GM04504 (cell line): ENCODE results near the gene CDC25B.

Experiments
- DNase-seq: peaks from one replicate; pipeline ENCODE4 v3.0.0-alpha.2; 2012; ENCODE audit warnings: low read depth

CDC25B gene

DNA sequence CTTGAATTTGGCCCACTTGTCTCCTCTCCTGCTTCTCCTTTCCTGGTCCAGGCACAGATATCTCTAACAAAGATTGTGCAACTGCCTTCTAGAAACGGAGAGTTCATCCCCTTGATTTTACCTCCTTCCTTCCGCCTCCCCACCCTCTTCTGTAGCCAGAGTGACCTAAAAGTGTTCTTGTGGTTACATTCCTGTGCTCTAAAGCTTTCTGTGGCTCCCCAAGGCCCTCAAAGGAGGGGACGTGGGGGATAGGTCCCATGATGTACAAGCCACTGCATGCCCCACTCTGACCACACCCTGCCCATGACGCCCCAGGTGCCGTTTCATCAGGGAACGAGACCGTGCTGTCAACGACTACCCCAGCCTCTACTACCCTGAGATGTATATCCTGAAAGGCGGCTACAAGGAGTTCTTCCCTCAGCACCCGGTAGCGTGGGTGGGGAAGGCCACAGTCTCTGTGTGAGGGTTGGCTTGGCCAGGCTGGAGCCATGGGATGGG is 8.2 kb downstream of the CDC25B start:
- no peak for DNase-seq

GRCh38 chr20:3804781-3805180 is 8.7 kb downstream of the CDC25B start:
- DNase-seq: no peak

GRCh38 chr20:3808544-3808943 is 12.4 kb downstream of the CDC25B start:
- DNase-seq: no peak

DNA sequence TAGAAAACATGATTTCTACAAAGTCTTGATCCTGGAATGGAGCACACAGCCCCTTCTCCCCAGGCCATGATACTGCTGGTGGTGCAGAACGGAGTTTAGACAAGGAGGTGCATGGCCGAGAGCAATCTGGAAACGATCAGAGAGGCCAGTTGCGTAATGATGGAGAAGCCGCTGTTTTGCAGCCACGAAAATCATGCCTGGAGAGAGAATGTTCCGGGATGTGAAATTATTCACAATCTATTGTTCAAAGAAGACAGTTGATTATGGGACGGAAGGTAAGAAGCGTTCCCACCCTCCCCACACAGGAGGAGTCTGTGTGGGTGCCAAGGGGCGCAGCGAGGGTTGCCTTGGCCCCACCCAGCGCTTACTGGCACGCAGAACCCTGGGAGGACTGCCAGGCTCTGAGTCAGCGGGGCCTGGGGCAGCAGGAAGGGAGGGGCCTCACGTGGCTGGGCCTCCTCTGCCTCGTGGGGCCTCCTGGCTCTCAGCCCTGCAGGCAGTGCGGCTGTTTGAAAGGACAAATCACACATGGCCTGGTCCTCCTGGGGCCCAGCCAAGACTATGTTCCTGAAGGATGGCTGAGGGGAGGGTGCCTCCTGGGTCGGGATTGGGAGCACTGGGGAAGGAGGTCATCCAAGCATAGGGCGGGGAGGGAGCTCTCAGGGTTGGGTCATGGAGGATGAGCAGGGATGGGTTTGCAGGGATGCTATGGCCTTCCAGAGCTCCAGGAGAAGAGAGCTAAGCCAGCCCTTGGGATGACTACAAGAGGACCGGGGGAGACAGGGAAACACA is 15.6 kb downstream of the CDC25B start:
- DNase-seq: peak; percentile 99

- no peak for DNase-seq
These were observed 16.2 kb downstream of the CDC25B start for GRCh38 chr20:3812259-3812681.

DNA sequence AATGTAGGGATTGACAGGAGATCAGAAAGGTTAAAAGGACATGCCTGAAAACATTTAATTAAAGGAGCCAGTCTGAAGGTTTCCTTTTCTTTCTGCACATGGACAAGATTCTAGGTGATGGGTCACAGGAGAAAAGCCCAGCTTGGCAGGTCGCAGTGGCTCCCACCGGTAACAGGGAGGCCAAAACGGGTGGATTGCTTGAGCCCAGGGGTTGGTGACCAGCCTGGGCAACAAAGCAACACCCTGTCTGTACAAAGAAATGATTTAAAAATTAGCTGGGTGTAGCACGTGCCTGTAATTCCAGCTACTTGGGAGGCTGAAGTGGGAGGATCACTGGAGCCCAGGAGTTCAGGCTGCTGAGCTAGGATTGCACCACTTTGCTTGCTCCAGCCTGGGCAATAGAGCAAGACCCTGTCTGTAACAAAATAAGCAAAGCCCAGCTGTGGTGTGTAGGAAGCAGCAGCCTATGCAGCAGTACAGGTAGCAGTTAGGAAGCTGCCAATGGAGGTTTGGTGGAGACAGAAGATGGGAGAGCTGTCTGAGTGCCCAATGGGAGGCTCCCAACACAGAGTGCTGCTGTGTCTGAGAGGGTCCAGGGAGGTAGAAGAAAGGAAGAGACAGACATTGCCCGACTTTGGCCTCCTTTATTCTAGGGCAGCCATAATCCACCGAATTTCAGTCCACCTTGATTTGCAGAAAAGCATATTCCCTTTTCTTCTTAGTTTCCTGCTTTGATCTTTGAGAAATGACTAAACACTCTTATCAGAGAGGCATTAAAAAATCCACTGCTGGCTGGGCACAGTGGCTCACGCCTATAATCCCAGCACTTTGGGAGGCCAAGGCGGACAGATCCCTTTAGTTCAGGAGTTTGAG is 17.1 kb downstream of the CDC25B start:
- DNase-seq: no peak

- DNase-seq: no peak
These were observed 17.9 kb downstream of the CDC25B start for GRCh38 chr20:3813848-3814581.

GRCh38 chr20:3814928-3815495 is 18.9 kb downstream of the CDC25B start:
- DNase-seq: no peak

DNA sequence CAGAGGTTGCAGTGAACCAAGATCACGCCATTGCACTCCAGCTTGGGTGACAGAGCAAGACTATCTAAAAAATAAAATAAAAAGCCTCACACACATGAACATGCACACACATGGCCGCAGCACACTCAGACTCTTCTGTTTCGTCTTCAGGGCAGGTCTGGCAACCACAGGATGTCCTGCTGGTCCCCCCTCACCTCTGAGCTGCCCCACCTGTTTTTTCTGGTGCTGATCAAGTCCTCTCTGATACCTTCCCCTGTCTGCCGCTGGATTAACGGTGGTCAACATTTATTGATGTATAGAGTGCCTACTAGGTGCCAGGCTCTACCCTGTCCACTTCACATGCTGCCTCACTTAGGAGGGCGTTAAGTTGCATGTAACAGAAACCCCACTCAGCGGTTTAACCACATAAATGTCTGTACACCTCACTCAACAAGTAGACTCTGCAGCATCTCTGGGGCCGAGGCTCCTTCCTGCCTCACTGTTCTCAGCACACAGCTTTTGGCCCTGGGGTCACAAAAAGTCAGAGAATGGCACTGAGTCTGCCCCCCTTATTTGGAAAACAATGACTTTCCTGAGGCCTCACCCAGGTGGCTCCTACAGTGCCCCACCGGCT is 19.7 kb downstream of the CDC25B start:
- no peak for DNase-seq

- DNase-seq: peak; percentile 70
These were observed 22.3 kb downstream of the CDC25B start for GRCh38 chr20:3818155-3819151.

GRCh38 chr20:3819411-3820047 is 23.4 kb downstream of the CDC25B start:
- DNase-seq: no peak

GRCh38 chr20:3820048-3820900 is 24.2 kb downstream of the CDC25B start, which contains the start of gene AP5S1:
AP5S1 (plus strand) TSS chr20:3820547; CDS start chr20:3822118, 1,571 bp downstream.
- peak; percentile 87 for DNase-seq

DNA sequence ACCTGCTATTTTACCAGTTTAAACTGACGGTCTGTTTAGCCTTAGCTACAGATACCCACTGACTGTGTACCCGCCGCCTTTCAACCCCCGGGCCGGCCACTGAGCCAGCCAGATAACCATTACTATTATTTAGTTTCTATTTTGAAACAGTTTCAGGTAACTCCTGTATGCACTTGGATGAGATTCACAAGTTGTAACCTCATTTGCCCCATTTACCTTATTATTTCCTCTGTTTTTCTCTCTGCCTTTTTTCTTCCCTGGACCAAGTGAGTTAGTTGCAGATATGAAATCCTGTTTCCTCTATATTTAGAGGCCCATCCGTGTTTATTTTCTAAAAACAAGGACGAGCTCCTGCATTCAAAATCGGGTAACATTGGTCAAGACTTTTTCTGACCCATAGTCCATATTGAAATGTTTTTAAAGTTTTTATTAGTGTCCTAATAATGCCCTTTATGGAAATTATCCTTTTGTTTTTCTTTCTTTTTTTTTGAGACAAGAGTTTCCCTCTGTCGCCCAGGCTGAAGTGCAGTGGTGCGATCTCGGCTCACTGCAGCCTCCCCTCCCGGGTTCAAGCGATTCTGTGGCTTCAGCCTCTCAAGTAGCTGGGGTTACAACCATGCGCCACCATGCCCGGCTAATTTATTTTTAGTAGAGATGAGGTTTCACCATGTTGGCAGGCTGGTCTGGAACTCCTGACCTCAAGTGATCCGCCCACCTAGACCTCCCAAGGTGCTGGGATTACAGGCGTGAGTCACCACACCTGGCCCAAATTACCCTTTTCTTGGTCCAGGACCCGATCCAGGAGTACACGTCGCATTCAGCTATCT is 25.0 kb downstream of the CDC25B start:
- DNase-seq: no peak

DNA sequence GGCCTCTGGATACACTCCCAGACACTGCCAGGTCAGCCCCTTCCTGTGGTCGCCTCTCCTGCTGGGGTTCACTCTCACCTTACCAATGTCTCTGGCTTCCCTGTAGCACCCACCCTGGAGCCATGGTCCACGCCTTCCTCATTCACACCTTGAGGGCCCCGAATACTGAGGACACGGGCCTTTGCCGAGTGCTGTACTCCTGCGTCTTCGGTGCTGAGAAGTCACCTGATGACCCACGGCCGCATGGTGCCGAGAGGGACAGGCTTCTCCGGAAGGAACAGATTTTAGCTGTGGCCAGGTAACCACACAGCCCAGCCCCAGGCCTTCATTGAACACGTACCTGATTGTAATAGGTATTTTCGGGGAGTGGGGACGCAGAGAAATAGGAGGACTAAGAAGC is 25.9 kb downstream of the CDC25B start:
- DNase-seq: no peak

DNA sequence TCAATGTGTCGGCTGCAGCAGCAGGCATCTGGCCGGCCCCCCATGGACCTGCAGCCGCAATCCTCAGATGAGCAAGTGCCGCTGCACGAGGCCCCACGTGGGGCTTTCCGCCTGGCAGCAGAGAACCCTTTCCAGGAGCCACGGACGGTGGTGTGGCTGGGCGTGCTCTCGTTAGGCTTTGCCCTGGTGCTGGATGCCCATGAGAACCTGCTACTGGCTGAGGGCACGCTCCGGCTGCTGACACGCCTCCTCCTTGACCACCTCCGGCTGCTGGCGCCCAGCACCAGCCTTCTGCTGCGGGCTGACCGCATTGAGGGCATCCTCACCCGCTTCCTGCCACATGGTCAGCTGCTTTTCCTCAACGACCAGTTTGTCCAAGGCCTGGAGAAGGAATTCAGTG is 27.8 kb downstream of the CDC25B start:
- DNase-seq: no peak

- no peak for DNase-seq
These were observed 29.4 kb downstream of the CDC25B start for GRCh38 chr20:3825526-3825925.

GRCh38 chr20:3826420-3826819 is 30.3 kb downstream of the CDC25B start:
- DNase-seq: no peak

DNA sequence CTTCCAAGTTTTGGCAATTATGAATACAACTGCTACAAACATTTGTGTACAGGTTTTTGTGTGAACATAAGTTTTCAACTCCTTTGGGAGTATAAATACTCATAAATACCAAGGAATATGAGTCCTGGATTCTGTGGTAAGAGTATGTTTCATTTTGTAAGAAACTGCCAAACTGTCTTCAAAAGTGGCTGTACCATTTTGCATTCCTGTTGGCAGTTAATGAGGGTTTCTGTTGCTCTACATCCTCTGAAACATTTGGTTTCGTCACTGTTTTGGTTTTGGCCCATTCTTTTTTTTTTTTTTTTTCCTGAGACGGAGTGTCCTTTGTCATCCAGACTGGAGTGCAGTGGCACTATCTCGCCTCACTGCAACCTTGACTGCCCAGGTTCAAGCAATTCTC is 32.7 kb downstream of the CDC25B start:
- peak; percentile 50 for DNase-seq
